ENCODE results near the gene KCNV2.

The KCNV2 gene

GRCh38 chr9:2686911-2687310 is 30.4 kb upstream of the KCNV2 start:
- no peak overlapping the region for H3K9ac ChIP-seq (ENCODE audit: low read length)
- H3K4me2 ChIP-seq (ENCODE audit: low read length): no peak overlapping the region
- no peak overlapping the region for H3K18ac ChIP-seq (ENCODE audit: low read length)
- no peak overlapping the region for H4K91ac ChIP-seq (ENCODE audit: low read depth, low read length)
- no peak overlapping the region for H4K8ac ChIP-seq (ENCODE audit: low read depth, low read length)
- no peak overlapping the region for H3K14ac ChIP-seq (ENCODE audit: low read length)
- no CpG with 5 or more reads among the region's 4 CpGs for WGBS (ENCODE audit: extremely low coverage, insufficient coverage, insufficient read length)
- DNase-seq: no peak
- H2BK12ac ChIP-seq (ENCODE audit: low read length): no peak overlapping the region
- no peaks in the 10 kb centered on the region for H3K27me3 ChIP-seq (ENCODE audit: insufficient read depth, low read length)
- no peak overlapping the region for H2AFZ ChIP-seq (ENCODE audit: insufficient read depth, low read length, poor library complexity)
- H2BK120ac ChIP-seq (ENCODE audit: insufficient read depth, low read length, poor library complexity): no peak overlapping the region
- H4K12ac ChIP-seq (ENCODE audit: low read depth, low read length): no peak overlapping the region
- H3K4ac ChIP-seq (ENCODE audit: low read depth, low read length): no peak overlapping the region
- no peak overlapping the region for H3K27ac ChIP-seq (ENCODE audit: low read depth, low read length)
- H3K23ac ChIP-seq (ENCODE audit: low read length): no peak overlapping the region
- H3K4me3 ChIP-seq (ENCODE audit: low read depth, low read length): no peak overlapping the region
- no peak overlapping the region for H2AK5ac ChIP-seq (ENCODE audit: low read length)
- H3K9me3 ChIP-seq (ENCODE audit: insufficient read depth, low read depth, low read length): no peaks in the 10 kb centered on the region
- H3K79me2 ChIP-seq (ENCODE audit: control insufficient read depth, insufficient read depth, low read length, poor library complexity): no peaks in the 10 kb centered on the region
- no peaks in the 10 kb centered on the region for H3K36me3 ChIP-seq (ENCODE audit: control insufficient read depth in 1 of 2, insufficient read depth in 2 of 2, low read length in 2 of 2)
- no peak overlapping the region for H2BK5ac ChIP-seq (ENCODE audit: low read depth, low read length, poor library complexity)
- no peaks in the 10 kb centered on the region for H3K79me1 ChIP-seq (ENCODE audit: low read length)
- peaks cover 2 to 5% of the 10 kb centered on the region in 2 experiments for H3K4me1 ChIP-seq (ENCODE audit: control insufficient read depth in 1 of 2, insufficient read depth in 2 of 2, low read length in 2 of 2)

- Histone ChIP-seq H3K79me1 (ENCODE audit: low read length) (no peaks in the 10 kb centered on the region), H4K91ac (ENCODE audit: low read depth, low read length) (no peak overlapping the region), H3K9ac (ENCODE audit: low read length) (no peak overlapping the region), H2BK12ac (ENCODE audit: low read length) (no peak overlapping the region), H3K4me1 (ENCODE audit: control insufficient read depth in 1 of 2, insufficient read depth in 2 of 2, low read length in 2 of 2) (peaks cover 2 to 5% of the 10 kb centered on the region in 2 experiments), H3K27ac (ENCODE audit: low read depth, low read length) (no peak overlapping the region), H3K4ac (ENCODE audit: low read depth, low read length) (no peak overlapping the region), H3K14ac (ENCODE audit: low read length) (no peak overlapping the region), H2BK120ac (ENCODE audit: insufficient read depth, low read length, poor library complexity) (no peak overlapping the region), H3K23ac (ENCODE audit: low read length) (no peak overlapping the region), H3K18ac (ENCODE audit: low read length) (no peak overlapping the region), H3K4me2 (ENCODE audit: low read length) (no peak overlapping the region), H3K4me3 (ENCODE audit: low read depth, low read length) (no peak overlapping the region), H2AK5ac (ENCODE audit: low read length) (no peak overlapping the region), H2BK5ac (ENCODE audit: low read depth, low read length, poor library complexity) (no peak overlapping the region), H3K27me3 (ENCODE audit: insufficient read depth, low read length) (no peaks in the 10 kb centered on the region), H3K79me2 (ENCODE audit: control insufficient read depth, insufficient read depth, low read length, poor library complexity) (no peaks in the 10 kb centered on the region), H4K8ac (ENCODE audit: low read depth, low read length) (no peak overlapping the region), H3K9me3 (ENCODE audit: insufficient read depth, low read depth, low read length) (no peaks in the 10 kb centered on the region), H2AFZ (ENCODE audit: insufficient read depth, low read length, poor library complexity) (no peak overlapping the region), H4K12ac (ENCODE audit: low read depth, low read length) (no peak overlapping the region), H3K36me3 (ENCODE audit: control insufficient read depth in 1 of 2, insufficient read depth in 2 of 2, low read length in 2 of 2) (no peaks in the 10 kb centered on the region)
- DNase-seq: no peak
- no CpG with 5 or more reads among the region's 3 CpGs for WGBS (ENCODE audit: extremely low coverage, insufficient coverage, insufficient read length)
Measured at GRCh38 chr9:2688636-2689035, 28.7 kb upstream of the KCNV2 start.

- no peak overlapping the region for H2AFZ ChIP-seq (ENCODE audit: insufficient read depth, low read length, poor library complexity)
- no peak overlapping the region for H2BK12ac ChIP-seq (ENCODE audit: low read length)
- no peak overlapping the region for H4K91ac ChIP-seq (ENCODE audit: low read depth, low read length)
- H3K9ac ChIP-seq (ENCODE audit: low read length): no peak overlapping the region
- H3K4me3 ChIP-seq (ENCODE audit: low read depth, low read length): no peak overlapping the region
- no peak overlapping the region for H4K12ac ChIP-seq (ENCODE audit: low read depth, low read length)
- H3K79me1 ChIP-seq (ENCODE audit: low read length): no peaks in the 10 kb centered on the region
- DNase-seq: peak; percentile 3 to 45
- H3K27ac ChIP-seq (ENCODE audit: low read depth, low read length): no peak overlapping the region
- no peak overlapping the region for H2BK5ac ChIP-seq (ENCODE audit: low read depth, low read length, poor library complexity)
- H3K9me3 ChIP-seq (ENCODE audit: insufficient read depth, low read depth, low read length): no peaks in the 10 kb centered on the region
- no peak overlapping the region for H2AK5ac ChIP-seq (ENCODE audit: low read length)
- no peak overlapping the region for H2BK120ac ChIP-seq (ENCODE audit: insufficient read depth, low read length, poor library complexity)
- H4K8ac ChIP-seq (ENCODE audit: low read depth, low read length): no peak overlapping the region
- no peak overlapping the region for H3K4me2 ChIP-seq (ENCODE audit: low read length)
- H3K4ac ChIP-seq (ENCODE audit: low read depth, low read length): no peak overlapping the region
- H3K79me2 ChIP-seq (ENCODE audit: control insufficient read depth, insufficient read depth, low read length, poor library complexity): no peaks in the 10 kb centered on the region
- no peak overlapping the region for H3K14ac ChIP-seq (ENCODE audit: low read length)
- peaks cover 2 to 5% of the 10 kb centered on the region in 2 experiments for H3K4me1 ChIP-seq (ENCODE audit: control insufficient read depth in 1 of 2, insufficient read depth in 2 of 2, low read length in 2 of 2)
- no peak overlapping the region for H3K23ac ChIP-seq (ENCODE audit: low read length)
- no peaks in the 10 kb centered on the region for H3K36me3 ChIP-seq (ENCODE audit: control insufficient read depth in 1 of 2, insufficient read depth in 2 of 2, low read length in 2 of 2)
- H3K18ac ChIP-seq (ENCODE audit: low read length): no peak overlapping the region
- no CpG with 5 or more reads among the region's 1 CpG for WGBS (ENCODE audit: extremely low coverage, insufficient coverage, insufficient read length)
- no peaks in the 10 kb centered on the region for H3K27me3 ChIP-seq (ENCODE audit: insufficient read depth, low read length)
Measured at GRCh38 chr9:2691212-2691611, 26.1 kb upstream of the KCNV2 start.

- H2BK12ac ChIP-seq (ENCODE audit: low read length): no peak overlapping the region
- WGBS (ENCODE audit: extremely low coverage, insufficient coverage, insufficient read length): no CpG with 5 or more reads among the region's 2 CpGs
- no peaks in the 10 kb centered on the region for H3K79me2 ChIP-seq (ENCODE audit: control insufficient read depth, insufficient read depth, low read length, poor library complexity)
Measured at GRCh38 chr9:2691626-2692025, 25.7 kb upstream of the KCNV2 start.

More at GRCh38 chr9:2691626-2692025, 25.7 kb upstream of the KCNV2 start:
- H3K4me1 ChIP-seq (ENCODE audit: control insufficient read depth in 1 of 2, insufficient read depth in 2 of 2, low read length in 2 of 2): peaks cover 2 to 5% of the 10 kb centered on the region in 2 experiments
- no peak overlapping the region for H3K23ac ChIP-seq (ENCODE audit: low read length)
- no peak overlapping the region for H3K27ac ChIP-seq (ENCODE audit: low read depth, low read length)
- H3K27me3 ChIP-seq (ENCODE audit: insufficient read depth, low read length): no peaks in the 10 kb centered on the region
- no peak overlapping the region for H3K4me3 ChIP-seq (ENCODE audit: low read depth, low read length)
- H2AK5ac ChIP-seq (ENCODE audit: low read length): no peak overlapping the region
- no peak overlapping the region for H3K14ac ChIP-seq (ENCODE audit: low read length)
- H3K9ac ChIP-seq (ENCODE audit: low read length): no peak overlapping the region
- no peaks in the 10 kb centered on the region for H3K36me3 ChIP-seq (ENCODE audit: control insufficient read depth in 1 of 2, insufficient read depth in 2 of 2, low read length in 2 of 2)
- no peak overlapping the region for H4K8ac ChIP-seq (ENCODE audit: low read depth, low read length)
- no peak overlapping the region for H2BK120ac ChIP-seq (ENCODE audit: insufficient read depth, low read length, poor library complexity)
- no peak overlapping the region for H2AFZ ChIP-seq (ENCODE audit: insufficient read depth, low read length, poor library complexity)
- H3K18ac ChIP-seq (ENCODE audit: low read length): no peak overlapping the region
- no peak overlapping the region for H3K4me2 ChIP-seq (ENCODE audit: low read length)
- DNase-seq: peak in 1 of 2 donors; percentile 2
- H4K12ac ChIP-seq (ENCODE audit: low read depth, low read length): no peak overlapping the region
- H2BK5ac ChIP-seq (ENCODE audit: low read depth, low read length, poor library complexity): no peak overlapping the region
- no peak overlapping the region for H3K4ac ChIP-seq (ENCODE audit: low read depth, low read length)
- no peak overlapping the region for H4K91ac ChIP-seq (ENCODE audit: low read depth, low read length)
- H3K9me3 ChIP-seq (ENCODE audit: insufficient read depth, low read depth, low read length): no peaks in the 10 kb centered on the region
- no peaks in the 10 kb centered on the region for H3K79me1 ChIP-seq (ENCODE audit: low read length)
